Activated CD8-positive, alpha-beta memory T cell treated with anti-CD3 and anti-CD28 coated beads for 4 hours (primary cell): ENCODE results near the gene SLC35G1.

Experiments
- DNase-seq, 2 donors: peaks; one replicate each; pipeline ENCODE4 v3.0.0-alpha.2; 2020; ENCODE audit warnings: low read depth in 2 of 2

SLC35G1 gene

DNA sequence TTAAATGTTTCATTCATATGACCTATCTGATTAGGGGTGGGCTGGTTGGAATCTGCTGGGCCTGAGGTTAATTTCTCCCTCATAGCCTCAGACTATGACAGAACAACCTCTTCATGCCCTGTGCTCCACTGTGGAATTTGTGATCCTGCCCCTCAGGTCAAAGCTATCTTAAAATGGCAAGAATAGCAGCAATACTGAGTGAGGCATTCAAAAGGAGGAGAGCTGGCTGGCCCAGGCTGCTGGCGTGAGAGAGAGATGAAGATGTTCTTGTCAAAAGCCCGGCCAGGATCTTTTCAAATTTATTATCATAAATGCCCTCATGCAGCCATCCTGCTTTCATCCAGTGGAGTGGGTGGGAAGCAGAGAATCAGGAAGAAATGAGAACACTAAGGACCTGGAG lies 58.1 kb downstream of the SLC35G1 start:
- no peak for DNase-seq
